GM21576 (cell line): ENCODE measurements around the gene ERMP1.

Experiments used
- ATAC-seq: cut with Tn5 transposase; IDR thresholded peaks from one replicate; pipeline ENCODE4 v1.9.1; 2021; ENCODE audit warnings: mild to moderate bottlenecking, moderate library complexity; ENCODE audit not compliant: unreplicated experiment

The ERMP1 gene

GRCh38 chr9:5857928-5858327 lies 25.0 kb upstream of the ERMP1 start:
- no peak for ATAC-seq

- no peak for ATAC-seq
Measured at GRCh38 chr9:5854063-5854790, 21.3 kb upstream of the ERMP1 start.

- no peak for ATAC-seq
Measured at GRCh38 chr9:5853617-5854016, 20.7 kb upstream of the ERMP1 start.

DNA sequence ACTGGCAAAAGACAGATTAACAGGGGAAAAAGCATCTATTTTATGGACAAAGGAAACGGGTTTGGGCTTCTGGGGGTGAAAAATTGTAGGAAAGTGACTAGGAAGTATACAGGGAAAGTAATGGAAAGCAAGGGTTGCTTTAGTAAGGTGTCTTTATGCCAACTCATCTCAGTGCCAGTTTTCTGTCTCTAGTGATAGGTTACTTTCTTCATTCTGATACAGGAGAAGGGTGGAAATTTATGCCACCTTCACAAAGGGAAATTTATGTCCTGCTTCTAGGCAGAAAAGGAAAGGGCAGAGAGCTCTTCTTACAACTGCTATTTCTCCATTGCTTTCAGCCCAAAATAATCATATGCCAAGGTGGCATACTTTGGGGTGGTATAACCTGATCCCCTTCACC lies 20.1 kb upstream of the ERMP1 start:
- no peak for ATAC-seq

DNA sequence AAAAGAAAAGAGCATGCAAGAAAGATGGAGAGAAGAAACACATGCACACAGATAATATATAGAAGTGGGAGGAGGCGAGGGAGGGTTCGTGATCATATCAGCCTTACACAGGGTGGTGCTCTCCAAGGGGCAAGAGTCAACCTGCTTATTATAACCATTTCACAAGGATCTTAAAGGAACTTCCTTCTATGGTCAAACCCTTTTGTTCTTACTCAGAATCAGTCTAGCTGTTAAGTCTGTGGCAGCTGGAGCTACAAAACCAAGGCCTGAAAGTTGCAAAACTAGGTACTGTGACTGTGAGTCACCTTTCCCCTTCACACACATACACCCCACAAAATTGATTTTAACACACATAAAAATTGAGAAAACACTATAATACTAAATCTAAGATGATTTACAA lies 18.5 kb upstream of the ERMP1 start:
- ATAC-seq, result peak; percentile 95

DNA sequence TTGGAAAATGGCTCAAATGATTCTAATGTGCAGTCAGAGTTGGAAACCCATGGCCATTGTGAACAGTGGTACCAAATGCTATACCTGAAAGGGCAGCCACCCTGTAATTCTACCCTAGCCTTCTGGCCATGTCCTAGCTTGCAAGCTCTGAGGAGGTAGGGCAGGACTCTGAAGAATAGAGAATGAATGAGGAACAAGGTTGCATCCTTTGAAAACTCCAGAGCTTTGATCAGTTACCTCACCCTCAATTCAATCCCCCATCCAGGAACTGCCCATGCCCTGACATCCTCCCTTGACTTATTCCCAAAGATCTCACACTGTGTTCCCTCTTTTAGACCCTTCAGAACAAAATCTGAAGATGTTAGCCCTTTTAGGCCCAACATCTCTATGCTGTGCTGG lies 17.8 kb upstream of the ERMP1 start:
- ATAC-seq, result no peak

- no peak for ATAC-seq
Measured at GRCh38 chr9:5848372-5848882, 15.5 kb upstream of the ERMP1 start.

- ATAC-seq, result no peak
Measured at GRCh38 chr9:5846501-5846921, 13.6 kb upstream of the ERMP1 start.

DNA sequence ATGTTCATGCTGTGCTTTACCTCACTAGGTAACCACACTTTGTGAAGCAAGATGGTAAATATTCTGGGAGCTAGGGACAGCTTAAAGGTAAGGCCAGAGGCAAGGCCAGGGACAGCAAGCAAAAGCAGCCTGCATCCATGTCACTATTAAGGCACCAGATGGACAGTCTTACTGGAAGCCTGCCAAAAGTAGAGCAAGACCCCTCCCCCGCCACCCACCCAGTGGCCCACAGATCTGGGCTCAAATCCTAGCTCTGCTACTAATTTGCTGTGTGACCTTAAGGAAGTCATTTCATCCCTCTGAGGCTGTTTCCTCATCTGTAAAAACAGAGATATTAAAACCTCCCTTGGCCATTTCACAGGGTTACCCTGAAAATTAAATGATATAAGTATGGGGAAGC lies 13.2 kb upstream of the ERMP1 start:
- no peak for ATAC-seq

DNA sequence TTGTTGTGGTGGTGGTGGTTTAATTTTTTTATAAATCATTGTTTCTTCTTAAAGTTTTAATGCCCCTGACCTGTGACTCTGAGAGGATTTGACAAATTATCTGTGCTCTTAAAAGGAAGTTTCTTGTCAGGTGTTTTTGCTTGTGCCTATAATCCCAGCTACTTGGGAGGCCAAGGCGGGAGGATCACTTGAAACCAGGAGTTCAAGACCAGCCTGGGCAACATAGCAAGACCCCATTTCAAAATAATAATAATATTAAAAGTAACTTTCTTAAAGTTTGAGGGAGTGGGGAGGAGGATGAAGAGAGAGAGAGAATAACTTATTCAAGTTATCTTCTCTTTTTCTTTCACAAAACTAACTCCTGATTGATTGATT lies 12.2 kb upstream of the ERMP1 start:
- ATAC-seq, result no peak

- no peak for ATAC-seq
Measured at GRCh38 chr9:5843794-5844471, 11.0 kb upstream of the ERMP1 start.

- ATAC-seq, result no peak
Measured at GRCh38 chr9:5842929-5843793, 10.2 kb upstream of the ERMP1 start.

DNA sequence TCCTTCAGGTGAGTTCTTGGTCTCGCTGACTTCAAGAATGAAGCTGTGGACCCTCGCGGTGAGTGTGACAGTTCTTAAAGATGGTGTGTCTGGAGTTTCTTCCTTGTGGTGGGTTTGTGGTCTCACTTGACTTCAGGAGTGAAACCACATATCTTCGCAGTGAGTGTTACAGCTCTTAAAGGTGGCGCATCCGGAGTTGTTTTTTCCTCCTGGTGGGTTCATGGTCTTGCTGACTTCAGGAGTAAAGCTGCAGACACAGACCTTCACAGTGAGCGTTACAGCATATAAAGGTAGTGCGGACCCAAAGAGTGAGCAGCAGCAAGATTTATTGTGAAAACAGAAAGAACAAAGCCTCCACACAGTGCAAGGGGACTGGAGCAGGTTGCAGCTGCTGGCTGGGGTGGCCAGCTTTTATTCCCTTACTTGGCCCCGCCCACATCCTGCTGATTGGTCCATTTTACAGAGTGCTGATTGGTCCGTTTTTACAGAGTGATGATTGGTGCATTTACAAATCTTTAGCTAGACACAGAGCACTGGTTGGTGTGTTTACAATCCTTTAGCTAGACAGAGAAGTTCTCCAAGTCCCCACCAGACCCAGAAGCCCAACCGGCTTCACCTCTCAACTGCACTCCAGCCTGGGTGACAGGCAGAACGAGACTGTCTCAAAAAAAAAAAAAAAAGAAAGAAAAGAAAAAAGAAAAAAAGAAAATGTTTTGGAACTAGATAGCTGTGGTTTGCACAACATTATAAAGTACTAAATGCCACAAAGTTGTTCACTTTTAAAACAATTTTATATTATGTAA lies 9.1 kb upstream of the ERMP1 start:
- no peak for ATAC-seq

DNA sequence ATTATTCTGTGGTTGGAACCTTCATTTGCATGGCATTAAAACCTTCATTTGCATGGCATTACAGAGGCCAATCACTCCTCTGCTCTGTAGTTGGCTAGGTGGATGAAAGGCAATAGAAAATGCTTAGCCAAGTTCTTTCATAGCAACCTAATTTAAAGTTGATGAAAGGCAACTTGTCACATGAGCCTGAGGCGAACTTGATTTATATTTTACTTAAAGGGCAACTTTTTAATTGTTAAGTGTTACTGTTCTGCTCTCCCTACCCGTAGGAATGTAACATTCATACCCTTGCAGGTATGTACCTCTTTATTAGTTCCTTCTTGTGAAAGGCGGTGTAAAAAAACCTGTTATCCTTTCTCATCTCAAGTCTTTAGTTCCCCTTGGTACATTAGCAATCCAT lies 7.9 kb upstream of the ERMP1 start:
- ATAC-seq, result no peak

- ATAC-seq, result no peak
Measured at GRCh38 chr9:5839572-5839902, 6.6 kb upstream of the ERMP1 start.

GRCh38 chr9:5838884-5839571 lies 6.1 kb upstream of the ERMP1 start:
- ATAC-seq, result no peak

GRCh38 chr9:5835808-5836207 lies 2.9 kb upstream of the ERMP1 start:
- no peak for ATAC-seq

DNA sequence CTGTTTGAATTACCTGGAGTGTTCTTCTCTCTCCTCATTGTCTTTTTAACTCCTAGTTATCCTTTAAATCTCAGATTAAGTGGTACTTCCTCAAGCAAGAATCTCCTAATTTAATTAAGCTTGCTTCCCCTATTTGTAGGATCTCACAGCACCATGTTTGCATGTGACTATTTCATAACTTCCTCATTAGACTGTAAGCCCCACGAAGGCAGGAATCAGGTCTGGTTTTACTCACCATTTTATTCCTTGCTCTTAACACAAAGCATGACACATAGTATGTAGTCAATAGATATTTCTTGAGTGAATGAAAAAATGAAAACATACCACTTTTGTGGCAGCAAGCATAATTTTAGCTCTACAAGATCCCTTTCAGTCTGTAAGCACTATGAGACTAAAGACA lies 1.3 kb upstream of the ERMP1 start:
- no peak for ATAC-seq

DNA sequence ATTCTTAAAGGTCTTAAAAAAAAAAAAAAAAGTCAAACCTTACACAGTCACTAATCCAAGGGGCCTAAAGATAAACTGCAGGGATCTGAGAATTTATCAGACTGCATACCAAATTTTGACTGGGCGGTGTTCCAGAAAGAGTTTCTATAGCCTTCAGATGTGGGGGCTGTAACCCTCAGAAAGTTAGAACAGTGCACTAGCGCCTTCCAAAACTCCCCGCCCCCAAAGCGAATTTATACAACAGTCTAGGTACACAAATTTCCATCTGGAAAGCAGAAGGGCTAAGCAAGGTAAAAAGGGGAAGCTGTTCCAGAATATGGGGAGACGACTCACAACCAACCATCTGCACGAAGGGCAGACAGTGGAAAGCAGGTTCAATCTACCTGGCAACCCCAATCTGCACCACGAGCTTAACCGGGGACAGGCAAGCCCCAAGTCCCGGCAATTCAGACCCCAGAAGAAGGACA lies 813 bp downstream of the ERMP1 start:
- peak; percentile 33 for ATAC-seq
